Activated CD8-positive, alpha-beta T cell treated with anti-CD3 and anti-CD28 coated beads, Interleukin-2, amount 10 ng/mL, durations not matched to agents 7 days and 5 days (primary cell): ENCODE measurements around the gene SF3B3. TPM values are rescaled to one million over a fixed set of nuclear protein-coding genes. Genes with fewer than 3 reads are reported as not detected.
"Not testable (repeated sequence)": the region's sequence is repeated elsewhere in the genome, so short reads cannot be mapped to it uniquely, and the experiment has no call there.

ENCODE experiments used
- ATAC-seq: fragments of 150-1000 bp; cut with Tn5 transposase; one replicate; pipeline ENCODE4 v1.10.0; 2021; ENCODE audit warnings: moderate library complexity
- CTCF ChIA-PET: fragments of 350-600 bp; sonication (Branson Sonifier 250); formaldehyde crosslinking; loops from one replicate; lab custom pipeline; 2021; ENCODE audit warnings: antibody characterized with exemption; lab: Charles Lee
- POLR2A ChIA-PET: fragments of 350-600 bp; sonication (Branson Sonifier 250); formaldehyde crosslinking; loops from one replicate; lab custom pipeline; 2021; ENCODE audit warnings: antibody characterized with exemption; lab: Charles Lee
- DNase-seq: peaks from one replicate; pipeline ENCODE4 v3.0.0-alpha.2; 2020
- H3K27ac Mint-ChIP-seq: one replicate; pipeline ENCODE4 v1.8.0; 2021; ENCODE audit warnings: mild to moderate bottlenecking, mixed read lengths
- H3K27me3 Mint-ChIP-seq: one replicate; pipeline ENCODE4 v1.8.0; 2021; ENCODE audit warnings: low read depth, mixed read lengths
- H3K36me3 Mint-ChIP-seq: one replicate; pipeline ENCODE4 v1.8.0; 2021; ENCODE audit warnings: low read depth, mixed read lengths
- H3K4me1 Mint-ChIP-seq: one replicate; pipeline ENCODE4 v1.8.0; 2021; ENCODE audit warnings: low read depth, mixed read lengths
- H3K4me3 Mint-ChIP-seq: one replicate; pipeline ENCODE4 v1.8.0; 2021; ENCODE audit warnings: mild to moderate bottlenecking, mixed read lengths
- H3K9me3 Mint-ChIP-seq: one replicate; pipeline ENCODE4 v1.8.0; 2022; ENCODE audit warnings: mixed read lengths; ENCODE audit not compliant: insufficient read depth
- total RNA-seq, 2 experiments: library from RNA; stranded (reverse); gene quantifications; one replicate each; pipeline ENCODE4 v1.2.3, GENCODE V29; 2021

SF3B3 gene
- total RNA-seq, 2 experiments from 2014 or later: 399 to 420 TPM

DNA sequence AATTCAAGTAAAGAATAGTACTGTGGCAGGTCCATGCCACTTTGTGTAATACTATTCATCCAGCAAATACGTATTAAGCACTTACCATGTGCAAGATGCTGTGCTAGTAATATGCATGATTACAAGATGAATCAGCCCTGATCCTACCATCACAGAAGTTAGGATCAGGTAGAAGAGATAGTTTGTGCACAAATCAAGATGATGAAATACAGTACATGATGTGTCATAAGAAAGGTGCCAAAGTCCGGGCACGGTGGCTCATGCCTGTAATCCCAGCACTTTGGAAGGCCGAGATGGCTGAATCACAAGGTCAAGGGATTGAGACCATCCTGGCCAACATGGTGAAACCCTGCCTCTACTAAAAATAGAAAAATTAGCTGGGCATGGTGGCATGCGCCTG is 11.2 kb upstream of the SF3B3 start:
- peaks cover 51% of the 10 kb centered on the region for H3K36me3 Mint-ChIP-seq

DNA sequence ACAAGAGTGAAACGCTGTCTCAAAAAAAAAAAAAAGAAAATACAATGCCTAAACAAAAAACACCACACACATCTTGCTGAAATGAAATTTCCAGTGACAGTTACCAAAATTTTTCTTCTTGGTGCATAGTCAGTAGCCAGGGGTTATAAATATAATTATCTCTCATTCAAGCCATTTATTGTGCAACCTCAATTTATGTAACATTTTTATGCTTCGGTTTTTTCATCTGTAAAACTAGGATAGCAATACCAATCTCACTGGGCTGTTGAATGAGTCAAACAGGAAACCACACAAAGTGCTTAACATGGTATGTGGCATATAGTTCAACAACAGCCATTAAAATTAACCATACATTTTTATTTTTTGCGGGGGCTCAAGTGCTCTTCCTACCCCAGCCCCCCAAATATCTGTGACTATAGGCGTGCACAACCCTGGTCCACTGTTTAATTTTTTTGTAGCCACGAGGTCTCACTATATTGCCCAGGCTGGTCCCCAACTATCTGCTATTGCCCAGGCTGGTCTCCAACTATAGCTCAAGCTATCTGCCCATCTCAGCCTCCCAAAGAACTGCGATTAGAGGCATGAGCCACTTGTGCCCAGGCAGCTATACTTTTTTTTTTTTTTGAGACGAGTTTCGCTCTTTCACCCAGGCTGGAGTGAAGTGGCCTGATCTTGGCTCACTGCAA is 2.9 kb upstream of the SF3B3 start:
- no peaks in the 10 kb centered on the region for H3K27me3 Mint-ChIP-seq
- ATAC-seq: peak; percentile 41
- peaks cover 53% of the 10 kb centered on the region for H3K36me3 Mint-ChIP-seq
- POLR2A ChIA-PET: interaction anchor here (1.0 to 3.2 kb wide), 2 partner anchors 174 to 1044 kb away, joined by 4 to 21 read pairs; partner anchors contain the start of gene DDX19A
- peak; percentile 41 for DNase-seq
- peak overlapping the region; percentile 80 for H3K27ac Mint-ChIP-seq
- peaks cover 33% of the 10 kb centered on the region for H3K4me1 Mint-ChIP-seq
- peak overlapping the region; percentile 98 for H3K4me3 Mint-ChIP-seq
- H3K9me3 Mint-ChIP-seq: no peaks in the 10 kb centered on the region
- CTCF ChIA-PET: interaction anchor here (5.0 kb wide), 1 partner anchor 11 kb away, joined by 50 read pairs; no protein-coding TSS in a partner anchor

More for the DNA sequence above, 11.2 kb upstream of the SF3B3 start:
- CTCF ChIA-PET: no interaction called here
- Mint-ChIP-seq H3K27ac (no peak overlapping the region), H3K4me3 (no peak overlapping the region), H3K4me1 (peaks cover 11% of the 10 kb centered on the region), H3K9me3 (no peaks in the 10 kb centered on the region), H3K27me3 (no peaks in the 10 kb centered on the region)
- no peak for DNase-seq
- ATAC-seq: no peak
- POLR2A ChIA-PET: no interaction called here

- Mint-ChIP-seq H3K4me3 (peak overlapping the region; percentile 98), H3K27me3 (no peaks in the 10 kb centered on the region), H3K36me3 (peaks cover 60% of the 10 kb centered on the region), H3K4me1 (peaks cover 47% of the 10 kb centered on the region), H3K27ac (peak overlapping the region; percentile 99), H3K9me3 (no peaks in the 10 kb centered on the region)
- ATAC-seq (no peak), DNase-seq (peak; percentile 41)
- ChIA-PET POLR2A (interaction anchor here (0.6 to 3.2 kb wide), 13 partner anchors 13 to 279 kb away, joined by 3 to 21 read pairs (median 4); partner anchors contain the start of genes AARS1, DDX19A and EXOSC6), CTCF (interaction anchor here (1.2 to 5.0 kb wide), 7 partner anchors 9 to 270 kb away, joined by 3 to 50 read pairs (median 4); no protein-coding TSS in a partner anchor)
Observed at GRCh38 chr16:70522216-70523075, 1.2 kb upstream of the SF3B3 start.

DNA sequence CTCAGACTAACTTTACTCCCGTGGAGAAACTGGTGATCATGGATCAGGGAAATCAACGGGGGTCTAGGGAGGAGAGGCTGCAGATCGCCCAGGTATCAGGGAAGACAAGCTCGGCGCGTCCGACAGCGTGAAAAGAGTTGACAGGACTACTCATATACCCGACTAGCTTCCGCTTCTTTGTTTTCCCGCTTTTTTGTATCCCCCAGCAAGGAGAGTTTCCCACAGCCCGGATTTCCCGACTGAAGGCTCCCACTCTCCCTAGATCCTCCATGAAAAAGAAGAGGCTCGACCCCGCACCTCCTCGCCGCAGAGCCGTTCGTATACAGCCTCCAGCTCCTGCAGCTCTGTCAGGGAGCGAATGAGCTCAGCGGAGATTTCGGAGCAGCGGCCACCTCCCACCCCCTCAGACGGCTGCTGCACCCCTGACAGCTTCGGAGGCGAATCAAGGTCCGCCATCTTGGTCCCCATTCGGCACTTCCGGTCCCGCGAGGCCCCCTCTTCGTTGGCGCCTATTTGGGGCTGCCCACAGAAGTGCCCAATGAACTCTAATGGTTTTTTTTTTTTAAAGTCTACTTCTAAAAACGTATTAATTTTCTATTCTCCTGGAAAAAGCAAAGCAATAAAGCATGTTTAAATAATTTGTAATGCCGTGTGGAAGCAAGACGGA is 407 bp upstream of the SF3B3 start, which contains the start of gene COG4:
COG4 (minus strand) TSS at position 479 of the 667 bp plus-strand sequence; CDS start at position 468, 11 bp downstream.
- H3K4me3 Mint-ChIP-seq: peak within 1 kb of the TSS; percentile 98
- peak within 1 kb of the TSS; percentile 99 for H3K27ac Mint-ChIP-seq
- peak; percentile 76 for ATAC-seq
- ChIA-PET POLR2A (interaction anchor here (0.6 to 3.2 kb wide), 13 partner anchors 13 to 278 kb away, joined by 3 to 21 read pairs (median 4); partner anchors contain the start of genes AARS1, DDX19A and EXOSC6), CTCF (interaction anchor here (0.5 to 5.0 kb wide), 8 partner anchors 9 to 271 kb away, joined by 3 to 50 read pairs (median 4); no protein-coding TSS in a partner anchor)
- peaks cover 49% of the 10 kb centered on the region for H3K4me1 Mint-ChIP-seq
- H3K27me3 Mint-ChIP-seq: no peaks in the 10 kb centered on the region
- peak; percentile 95 for DNase-seq
- H3K36me3 Mint-ChIP-seq: peaks cover 58% of the 10 kb centered on the region
- no peaks in the 10 kb centered on the region for H3K9me3 Mint-ChIP-seq

DNA sequence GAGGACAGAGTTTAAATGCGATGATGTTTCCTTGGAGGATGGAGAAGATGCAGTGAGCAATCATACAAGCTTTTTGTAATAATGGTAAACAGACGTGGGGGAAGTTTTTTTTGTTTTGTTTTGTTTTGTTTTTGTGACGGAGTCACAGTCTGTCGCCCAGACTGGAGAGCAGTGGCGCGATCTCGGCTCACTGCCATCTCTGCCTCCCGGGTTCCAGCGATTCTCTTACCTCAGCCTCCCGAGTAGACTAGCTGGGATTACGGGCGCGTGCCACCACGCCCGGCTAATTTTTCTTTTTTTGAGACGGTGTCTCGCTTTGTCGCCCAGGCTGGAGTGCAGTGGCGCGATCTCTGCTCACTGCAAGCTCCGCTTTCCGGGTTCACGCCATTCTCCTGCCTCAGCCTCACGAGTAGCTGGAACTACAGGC is 796 bp downstream of the SF3B3 start:
- not testable (repeated sequence) for H3K9me3 Mint-ChIP-seq, H3K27me3 Mint-ChIP-seq
- peaks cover 59% of the 10 kb centered on the region for H3K4me1 Mint-ChIP-seq
- peaks cover 68% of the 10 kb centered on the region for H3K36me3 Mint-ChIP-seq
- ChIA-PET CTCF (interaction anchor here (0.8 to 3.1 kb wide), 13 partner anchors 10 to 273 kb away, joined by 3 to 39 read pairs (median 4); partner anchors contain the start of genes DDX19A and EXOSC6), POLR2A (interaction anchor here (0.6 to 2.7 kb wide), 14 partner anchors 9 to 273 kb away, joined by 3 to 19 read pairs (median 5); partner anchors contain the start of genes DDX19A, DDX19B and ST3GAL2)
- H3K4me3 Mint-ChIP-seq: peak overlapping the region; percentile 98
- DNase-seq (peak; percentile 32), ATAC-seq (peak; percentile 11)
- H3K27ac Mint-ChIP-seq: peak overlapping the region; percentile 99

DNA sequence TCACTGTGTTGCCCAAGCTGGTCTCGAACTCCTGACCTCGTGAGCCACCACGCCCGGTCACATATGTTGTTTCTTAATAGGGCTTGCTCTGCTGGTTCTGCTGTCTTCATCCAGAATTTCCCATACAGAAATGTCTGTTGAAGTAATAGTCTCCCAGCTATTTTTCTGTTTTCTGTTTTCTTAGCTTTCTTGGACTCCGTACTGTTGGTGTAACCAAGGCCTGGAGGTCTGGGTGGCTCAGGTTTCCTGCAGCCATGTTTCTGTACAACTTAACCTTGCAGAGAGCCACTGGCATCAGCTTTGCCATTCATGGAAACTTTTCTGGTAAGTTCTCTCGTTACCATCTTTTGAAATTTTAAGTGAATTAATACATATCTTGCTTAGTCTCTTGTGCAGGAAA is 2.8 kb downstream of the SF3B3 start:
- ChIA-PET CTCF (interaction anchor here (2.3 to 3.1 kb wide), 2 partner anchors 17 to 180 kb away, joined by 7 to 39 read pairs; partner anchors contain the start of gene DDX19A), POLR2A (interaction anchor here (2.7 kb wide), 1 partner anchor 146 kb away, joined by 18 read pairs; no protein-coding TSS in a partner anchor)
- H3K9me3 Mint-ChIP-seq: no peaks in the 10 kb centered on the region
- no peaks in the 10 kb centered on the region for H3K27me3 Mint-ChIP-seq
- peak overlapping the region; percentile 66 for H3K27ac Mint-ChIP-seq
- H3K4me1 Mint-ChIP-seq: peaks cover 48% of the 10 kb centered on the region
- H3K4me3 Mint-ChIP-seq: peak overlapping the region; percentile 98
- ATAC-seq (no peak), DNase-seq (no peak)
- peaks cover 68% of the 10 kb centered on the region for H3K36me3 Mint-ChIP-seq

- Mint-ChIP-seq H3K36me3 (peaks cover 70% of the 10 kb centered on the region), H3K9me3 (no peaks in the 10 kb centered on the region), H3K4me3 (peak overlapping the region; percentile 98), H3K27me3 (no peaks in the 10 kb centered on the region), H3K4me1 (peaks cover 46% of the 10 kb centered on the region), H3K27ac (peak overlapping the region; percentile 66)
- ChIA-PET POLR2A (no interaction called here), CTCF (interaction anchor here (1.0 to 1.7 kb wide), 2 partner anchors 18 to 171 kb away, joined by 3 to 5 read pairs; no protein-coding TSS in a partner anchor)
- no peak for ATAC-seq
- DNase-seq: no peak
Observed at GRCh38 chr16:70527315-70527996, 3.8 kb downstream of the SF3B3 start.

DNA sequence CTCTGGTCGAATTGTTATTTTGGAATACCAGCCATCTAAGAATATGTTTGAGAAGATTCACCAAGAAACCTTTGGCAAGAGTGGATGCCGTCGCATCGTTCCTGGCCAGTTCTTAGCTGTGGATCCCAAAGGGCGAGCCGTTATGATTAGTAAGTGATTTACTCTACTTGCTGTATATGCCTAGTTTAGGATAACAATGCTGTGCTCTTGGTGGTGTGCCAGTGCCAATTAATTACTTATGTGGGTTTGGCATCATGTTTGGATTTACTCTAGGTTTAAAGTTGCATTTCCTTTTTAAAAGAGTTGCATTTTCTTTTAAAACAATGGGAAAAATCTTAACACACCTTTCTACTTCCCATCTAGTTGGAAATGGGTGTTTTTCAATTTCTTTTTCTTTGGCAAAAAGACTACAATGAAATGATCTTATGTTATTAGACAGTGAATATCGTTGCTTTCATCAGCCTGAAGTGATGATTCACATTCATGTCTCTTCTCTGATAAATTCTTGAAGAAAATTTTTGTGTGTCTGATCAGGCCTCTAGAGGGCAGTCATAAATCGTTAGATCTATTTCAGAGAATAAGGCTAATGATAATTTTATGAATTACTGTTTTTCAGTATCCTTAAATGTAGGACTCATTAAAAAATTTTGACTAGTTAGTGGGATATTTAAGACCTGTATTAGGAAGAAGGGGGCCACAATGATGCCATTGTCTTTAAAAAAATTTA is 5.6 kb downstream of the SF3B3 start:
- no peaks in the 10 kb centered on the region for H3K9me3 Mint-ChIP-seq
- peak; percentile 34 for DNase-seq
- no peaks in the 10 kb centered on the region for H3K27me3 Mint-ChIP-seq
- peak overlapping the region; percentile 2 for H3K4me3 Mint-ChIP-seq
- ChIA-PET CTCF (interaction anchor here (0.6 to 1.7 kb wide), 2 partner anchors 20 to 159 kb away, joined by 3 to 5 read pairs; no protein-coding TSS in a partner anchor), POLR2A (interaction anchor here (0.7 to 1.0 kb wide), 2 partner anchors 15 to 148 kb away, joined by 3 to 4 read pairs; no protein-coding TSS in a partner anchor)
- H3K36me3 Mint-ChIP-seq: peaks cover 75% of the 10 kb centered on the region
- no peak for ATAC-seq
- H3K4me1 Mint-ChIP-seq: peaks cover 49% of the 10 kb centered on the region
- H3K27ac Mint-ChIP-seq: no peak overlapping the region

GRCh38 chr16:70529954-70530353 is 6.3 kb downstream of the SF3B3 start:
- CTCF ChIA-PET: interaction anchor here (1.0 to 3.2 kb wide), 3 partner anchors 10 to 21 kb away, joined by 3 to 12 read pairs (median 3); no protein-coding TSS in a partner anchor
- H3K36me3 Mint-ChIP-seq: peaks cover 77% of the 10 kb centered on the region
- H3K27me3 Mint-ChIP-seq, H3K4me3 Mint-ChIP-seq, POLR2A ChIA-PET, DNase-seq, H3K9me3 Mint-ChIP-seq, ATAC-seq, H3K27ac Mint-ChIP-seq: not testable (repeated sequence)
- H3K4me1 Mint-ChIP-seq: peaks cover 50% of the 10 kb centered on the region
